Measurements from ENCODE around the gene EXOC3L1. TPM values are rescaled to one million over a fixed set of nuclear protein-coding genes. Genes with fewer than 3 reads are reported as not detected.

EXOC3L1 gene
- total RNA-seq, 2 donors from 2014 or later, result 1.6 to 3.1 TPM

DNA sequence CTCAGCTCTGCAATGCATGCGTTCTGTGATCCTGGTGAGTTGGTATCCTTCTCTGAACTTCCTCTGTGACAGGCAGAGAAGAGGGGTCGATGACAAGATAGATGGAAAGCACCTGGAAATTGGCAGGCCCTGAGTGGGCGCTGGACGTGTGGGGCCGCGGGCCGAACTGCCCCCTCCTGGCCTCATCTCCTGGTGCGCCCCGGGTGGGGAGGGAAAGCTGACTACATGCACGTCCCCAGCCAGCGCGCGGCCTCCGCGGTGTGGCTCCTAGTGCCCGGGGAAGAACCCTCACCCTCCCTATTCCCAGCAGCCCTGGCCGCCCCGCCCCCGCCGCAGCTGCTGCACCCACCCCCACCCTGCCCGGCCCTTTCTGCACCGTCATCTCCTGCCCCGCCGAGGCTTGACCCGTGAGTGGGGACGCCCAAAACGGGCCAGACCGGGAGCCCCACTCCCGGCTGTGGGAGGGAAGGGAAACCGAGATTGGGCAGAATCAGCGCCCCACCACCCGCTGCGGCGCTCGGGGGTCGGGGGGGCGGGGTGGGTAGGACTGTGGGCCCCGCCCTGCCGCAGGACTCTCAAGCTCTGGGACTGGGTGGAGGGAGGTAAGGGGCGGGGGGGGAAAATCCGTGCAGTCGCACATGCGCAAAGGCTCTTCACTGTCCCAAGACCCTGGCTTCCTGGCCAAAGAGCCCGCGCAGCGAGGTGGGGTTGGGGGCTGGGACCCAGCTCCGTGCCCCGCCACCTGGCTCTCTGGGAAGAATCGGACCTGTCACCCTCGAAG, 19.6 kb downstream of the EXOC3L1 start, which contains the start of gene NOL3:
TSS of gene NOL3 (plus strand) at position 371 of the 781 bp plus-strand sequence.
- peak; percentile 94 for DNase-seq (ENCODE audit: low spot score)
- intact Hi-C loops (cut with DNase I), result no loop called here

DNA sequence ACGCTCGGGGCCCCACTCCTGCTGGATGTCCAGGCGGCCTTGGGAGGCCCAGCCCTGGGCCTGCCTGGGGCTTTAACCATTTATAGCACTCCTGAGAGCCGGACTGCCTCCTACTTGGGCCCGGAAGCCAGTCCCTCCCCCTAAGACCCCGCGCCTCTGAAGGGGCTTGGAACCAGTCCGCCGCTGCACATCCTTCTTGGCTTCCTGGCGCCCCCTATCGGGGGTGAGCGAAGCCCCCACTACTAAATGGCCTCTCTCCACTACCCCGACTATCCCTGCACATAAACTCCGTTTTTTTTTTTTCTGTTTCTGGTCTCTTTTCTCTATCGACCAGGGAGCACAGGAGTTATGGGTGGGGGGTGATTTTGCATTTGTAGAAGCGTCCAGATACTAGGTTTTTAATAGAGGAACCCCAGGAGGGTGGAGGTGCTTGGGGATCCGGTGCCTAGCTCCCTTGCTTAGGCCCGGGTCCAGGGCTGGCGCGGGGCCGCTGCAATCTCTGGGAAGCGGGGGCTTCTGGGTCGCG, 20.2 kb downstream of the EXOC3L1 start:
- no peak for DNase-seq (ENCODE audit: low spot score)
- intact Hi-C loops (cut with DNase I), result no loop called here

GRCh38 chr16:67169011-67169451, 20.9 kb downstream of the EXOC3L1 start:
- intact Hi-C loops (cut with DNase I), result no loop called here
- no peak for DNase-seq (ENCODE audit: low spot score)

GRCh38 chr16:67167588-67167987, 22.3 kb downstream of the EXOC3L1 start:
- intact Hi-C loops (cut with DNase I), result no loop called here
- DNase-seq (ENCODE audit: low spot score), result no peak

GRCh38 chr16:67166598-67167168, 23.3 kb downstream of the EXOC3L1 start:
- intact Hi-C loops (cut with DNase I), result no loop called here
- no peak for DNase-seq (ENCODE audit: low spot score)

- intact Hi-C loops (cut with DNase I), result no loop called here
- DNase-seq (ENCODE audit: low spot score), result no peak
Measured at GRCh38 chr16:67166110-67166547, 23.8 kb downstream of the EXOC3L1 start.

- intact Hi-C loops (cut with DNase I), result no loop called here
- DNase-seq (ENCODE audit: low spot score), result peak; percentile 80
Measured at GRCh38 chr16:67165121-67166078, 24.5 kb downstream of the EXOC3L1 start.

- intact Hi-C loops (cut with DNase I), result no loop called here
- peak; percentile 87 for DNase-seq (ENCODE audit: low spot score)
Measured at GRCh38 chr16:67164599-67165061, 25.3 kb downstream of the EXOC3L1 start, which contains the start of gene HSF4. Gene HSF4 (plus strand): TSS chr16:67164745. CDS start chr16:67164812, 67 bp downstream.

GRCh38 chr16:67163999-67164558, 25.9 kb downstream of the EXOC3L1 start:
- DNase-seq (ENCODE audit: low spot score), result peak; percentile 83
- intact Hi-C loops (cut with DNase I), result no loop called here

DNA sequence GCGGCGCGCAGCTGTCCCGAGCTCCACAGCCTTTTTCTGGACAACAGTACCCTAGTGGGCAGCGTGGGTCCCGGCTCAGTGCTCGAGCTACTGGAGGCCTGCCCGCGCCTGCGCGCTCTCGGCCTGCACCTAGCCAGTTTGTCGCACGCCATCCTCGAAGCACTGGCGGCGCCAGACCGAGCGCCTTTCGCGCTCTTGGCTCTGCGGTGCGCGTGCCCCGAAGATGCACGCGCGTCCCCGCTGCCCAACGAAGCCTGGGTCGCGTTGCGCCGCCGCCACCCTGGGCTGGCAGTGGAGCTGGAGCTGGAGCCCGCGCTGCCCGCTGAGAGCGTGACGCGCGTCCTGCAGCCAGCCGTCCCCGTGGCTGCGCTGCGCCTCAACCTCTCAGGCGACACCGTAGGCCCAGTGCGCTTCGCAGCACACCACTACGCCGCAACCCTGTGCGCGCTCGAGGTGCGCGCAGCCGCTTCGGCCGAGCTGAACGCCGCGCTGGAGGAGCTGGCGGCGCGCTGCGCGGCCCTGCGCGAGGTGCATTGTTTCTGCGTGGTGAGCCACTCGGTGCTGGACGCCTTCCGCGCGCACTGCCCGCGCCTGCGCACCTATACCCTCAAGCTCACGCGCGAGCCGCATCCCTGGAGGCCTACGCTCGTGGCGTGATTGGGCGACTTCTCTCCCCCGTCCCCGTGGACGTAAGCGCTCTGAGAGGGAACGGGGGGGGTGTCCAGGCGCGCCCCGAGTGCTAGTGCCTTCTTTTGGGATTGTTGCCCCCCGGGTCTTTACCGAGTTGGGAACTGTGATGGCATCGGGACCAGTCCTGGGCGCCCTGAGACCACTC, 26.6 kb downstream of the EXOC3L1 start:
- DNase-seq (ENCODE audit: low spot score), result peak; percentile 86
- intact Hi-C loops (cut with DNase I), result no loop called here

DNA sequence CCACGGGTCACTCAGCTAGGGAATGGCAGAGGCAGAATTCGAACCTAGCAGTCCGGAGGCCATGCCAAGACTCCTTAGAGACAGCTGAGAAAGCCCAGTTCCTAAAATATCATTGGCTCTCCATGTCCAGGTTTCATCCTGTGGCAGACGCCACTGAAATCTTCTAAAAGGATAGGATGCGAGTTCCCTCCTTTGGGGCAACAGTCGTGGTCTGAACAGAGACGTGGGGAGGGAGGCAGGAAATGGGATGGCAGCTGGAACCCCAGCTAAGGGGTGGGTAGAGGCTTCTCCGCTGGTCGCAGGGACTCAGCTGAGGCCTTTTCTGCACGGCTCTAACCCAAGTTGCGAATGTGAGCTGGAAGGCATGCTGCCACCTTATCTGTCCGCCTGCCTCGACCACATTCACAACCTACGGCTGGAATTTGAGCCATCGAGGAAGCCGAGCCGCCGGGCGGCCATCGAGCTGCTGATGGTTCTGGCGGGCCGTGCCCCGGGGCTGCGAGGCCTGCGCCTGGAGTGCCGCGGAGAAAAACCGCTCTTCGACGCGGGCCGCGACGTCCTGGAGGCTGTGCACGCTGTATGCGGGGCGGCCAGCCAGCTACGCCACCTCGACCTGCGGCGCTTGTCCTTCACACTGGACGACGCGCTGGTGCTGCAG, 27.3 kb downstream of the EXOC3L1 start:
- DNase-seq (ENCODE audit: low spot score), result no peak
- intact Hi-C loops (cut with DNase I), result no loop called here

GRCh38 chr16:67161595-67162058, 28.3 kb downstream of the EXOC3L1 start:
- no peak for DNase-seq (ENCODE audit: low spot score)
- intact Hi-C loops (cut with DNase I), result no loop called here

DNA sequence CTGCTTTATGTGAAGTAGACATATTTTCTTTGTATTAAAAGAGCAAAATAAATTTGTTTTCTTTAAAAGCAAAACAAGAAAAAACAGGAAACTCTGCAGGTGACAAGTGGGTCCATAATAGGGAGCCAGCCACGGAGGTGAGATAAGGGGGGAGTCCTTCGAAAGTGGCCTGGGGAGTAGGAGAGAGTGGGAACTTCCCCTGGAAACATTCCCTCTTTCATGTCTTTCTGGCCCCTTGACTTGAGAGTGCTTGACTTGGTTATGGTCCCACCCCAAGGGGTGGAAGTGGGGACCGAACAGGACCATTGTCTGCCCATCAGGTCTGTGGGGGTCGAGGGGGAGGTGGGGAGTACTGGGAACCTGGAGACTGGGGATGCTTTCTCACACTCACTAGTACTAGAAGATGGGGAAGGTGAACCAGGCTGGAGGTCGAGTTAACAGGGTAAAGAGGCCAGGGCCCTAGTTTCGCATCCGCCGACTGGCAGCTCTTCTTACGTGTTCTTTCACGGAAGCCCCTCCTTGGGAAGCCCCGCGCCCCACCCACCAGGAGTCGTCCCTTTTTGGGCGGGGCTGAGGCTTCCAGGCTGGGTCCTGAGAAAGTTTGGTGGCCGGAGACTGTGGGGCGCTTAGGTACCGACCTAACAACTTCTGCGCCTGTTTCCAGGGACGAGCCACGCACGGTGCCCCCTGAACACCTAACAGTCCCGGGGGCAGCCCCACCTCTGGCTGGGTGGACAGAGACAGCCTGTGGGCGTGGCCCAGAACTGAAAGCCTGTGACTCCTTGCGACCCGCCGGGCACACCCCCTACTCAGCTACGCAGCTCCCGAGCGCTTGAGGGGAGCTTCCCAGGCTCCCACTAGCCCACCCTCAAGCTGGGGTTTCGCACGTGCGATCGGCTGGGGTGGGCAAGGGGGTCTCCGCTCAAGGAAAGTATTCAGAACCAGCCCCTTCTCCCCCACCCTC, 31.0 kb downstream of the EXOC3L1 start:
- peak; percentile 86 for DNase-seq (ENCODE audit: low spot score)

DNA sequence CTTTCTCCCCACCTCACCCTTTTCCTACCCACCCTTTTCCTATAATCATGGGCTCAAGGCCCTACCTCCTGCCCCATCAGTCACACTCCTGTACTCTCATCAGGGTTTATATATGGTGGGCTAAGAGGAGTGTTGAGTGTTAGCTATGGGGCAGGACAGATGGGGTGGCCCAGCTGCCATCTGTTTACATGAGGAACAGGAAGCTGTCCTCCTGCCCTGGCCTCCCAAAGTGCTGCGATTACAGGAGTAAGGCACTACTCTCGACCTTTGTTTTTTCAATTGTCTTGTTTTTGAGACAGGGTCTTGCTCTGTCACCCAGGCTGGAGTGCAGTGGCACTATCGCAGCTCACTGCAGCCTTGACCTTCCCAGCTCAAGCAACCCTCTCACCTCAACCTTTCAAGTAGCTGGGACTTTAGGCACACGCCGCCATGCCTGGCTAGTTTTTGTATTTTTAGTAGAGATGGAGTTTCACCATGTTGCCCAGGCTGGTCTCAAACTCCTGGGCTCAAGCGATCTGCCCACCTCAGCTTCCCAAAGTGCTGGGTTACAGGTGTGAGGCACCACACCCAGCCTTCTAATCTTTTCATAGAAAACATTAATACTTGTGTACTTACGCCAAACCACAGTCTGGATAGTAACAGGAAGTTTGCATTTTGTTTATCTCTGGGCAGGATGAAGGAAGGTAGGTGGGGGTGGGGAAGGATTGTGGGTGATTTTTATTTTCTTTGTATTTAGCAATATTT, 31.9 kb downstream of the EXOC3L1 start:
- intact Hi-C loops (cut with DNase I), result loop anchor here (5.0 kb wide), 2 partner anchors 181 to 266 kb away; no protein-coding TSS in a partner anchor

More for the DNA sequence above, 31.0 kb downstream of the EXOC3L1 start:
- intact Hi-C loops (cut with DNase I), result loop anchor here (5.0 kb wide), 2 partner anchors 182 to 267 kb away; no protein-coding TSS in a partner anchor

GRCh38 chr16:67157106-67157748, 32.7 kb downstream of the EXOC3L1 start:
- intact Hi-C loops (cut with DNase I), result loop anchor here (5.0 kb wide), 2 partner anchors 180 to 265 kb away; no protein-coding TSS in a partner anchor

More for the DNA sequence above, 31.9 kb downstream of the EXOC3L1 start:
- no peak for DNase-seq (ENCODE audit: low spot score)

More at GRCh38 chr16:67157106-67157748, 32.7 kb downstream of the EXOC3L1 start:
- no peak for DNase-seq (ENCODE audit: low spot score)

All from posterior vena cava (tissue), 2 donors.